MM.1S (cell line): ENCODE results near the gene NCKAP5.

Experiments used
- CTCF ChIP-seq: fragments of 300-600 bp; sonication (generic); IDR thresholded peaks from 2 replicates; pipeline ENCODE4 v1.5.1; 2016; ENCODE audit warnings: antibody characterized with exemption, low read length, mixed read lengths
- EZH2phosphoT487 ChIP-seq: fragments of 300-600 bp; sonication (generic); IDR thresholded peaks from 2 replicates; pipeline ENCODE4 v1.6.1; 2018; ENCODE audit warnings: antibody characterized with exemption, low read length

- TF ChIP-seq CTCF (no peak), EZH2phosphoT487 (no peak)
Measured at GRCh38 chr2:133045787-133046186, 522.5 kb downstream of the NCKAP5 start.
